ENCODE data around the gene EFNB1. TPM values are rescaled to one million over a fixed set of nuclear protein-coding genes. Genes with fewer than 3 reads are reported as not detected.

EFNB1 gene
- total RNA-seq, 2 experiments from 2014 or later = 2.9 to 3.1 TPM

- Histone ChIP-seq H3K27me3 (ENCODE audit: control insufficient read depth in 1 of 2, insufficient read depth in 2 of 2, low read length in 2 of 2) (no peaks in the 10 kb centered on the region), H3K4me3 (ENCODE audit: low read length) (no peak overlapping the region), H3K4me1 (ENCODE audit: insufficient read depth, low read length) (peaks cover 9% of the 10 kb centered on the region), H3K9me3 (ENCODE audit: control insufficient read depth in 1 of 2, insufficient read depth in 1 of 2, low read length in 2 of 2) (no peaks in the 10 kb centered on the region), H3K36me3 (ENCODE audit: insufficient read depth, low read length) (no peaks in the 10 kb centered on the region), H3K27ac (ENCODE audit: low read depth in 1 of 2, low read length in 2 of 2) (no peak overlapping the region)
- ChIA-PET CTCF (no interaction called here), POLR2A (no interaction called here)
- Mint-ChIP-seq H3K27ac (no peak overlapping the region), H3K27me3 (no peaks in the 10 kb centered on the region), H3K4me3 (no peak overlapping the region), H3K9me3 (no peaks in the 10 kb centered on the region), H3K4me1 (ENCODE audit: low read depth) (peaks cover 10% of the 10 kb centered on the region), H3K36me3 (ENCODE audit: low read depth) (peaks cover 5% of the 10 kb centered on the region)
- DNase-seq (no peak), ATAC-seq (ENCODE audit: poor library complexity) (no peak)
- no peak for TF ChIP-seq CTCF (IDR thresholded peaks at IDR 0.05)
- intact Hi-C loops (cut with DNase I, micrococcal nuclease) = loop anchor here (5.0 to 10.0 kb wide), 3 partner anchors 563 to 1310 kb away; partner anchors contain the start of gene IGBP1 (in 1 of the 2)
Observed at GRCh38 chrX:68824565-68825125, 4.2 kb upstream of the EFNB1 start.

- Mint-ChIP-seq H3K4me3 (no peak overlapping the region), H3K36me3 (ENCODE audit: low read depth) (peaks cover 5% of the 10 kb centered on the region), H3K27me3 (no peaks in the 10 kb centered on the region), H3K4me1 (ENCODE audit: low read depth) (peaks cover 13% of the 10 kb centered on the region), H3K27ac (no peak overlapping the region), H3K9me3 (no peaks in the 10 kb centered on the region)
- no peak overlapping the region for H3K4me3 ChIP-seq (ENCODE audit: low read length)
- DNase-seq (no peak), ATAC-seq (ENCODE audit: poor library complexity) (no peak)
- intact Hi-C loops (cut with DNase I, micrococcal nuclease) = loop anchor here in 1 of 2 experiments (5.0 to 10.0 kb wide), 2 partner anchors 561 to 1308 kb away; partner anchors contain the start of gene IGBP1
- H3K27me3 ChIP-seq (ENCODE audit: control insufficient read depth in 1 of 2, insufficient read depth in 2 of 2, low read length in 2 of 2) = peaks cover 0 to 2% of the 10 kb centered on the region in 2 experiments
- H3K36me3 ChIP-seq (ENCODE audit: insufficient read depth, low read length) = no peaks in the 10 kb centered on the region
- H3K27ac ChIP-seq (ENCODE audit: low read depth in 1 of 2, low read length in 2 of 2) = no peak overlapping the region
- H3K4me1 ChIP-seq (ENCODE audit: insufficient read depth, low read length) = peaks cover 26% of the 10 kb centered on the region
- no peak for TF ChIP-seq CTCF (IDR thresholded peaks at IDR 0.05)
- CTCF ChIA-PET = no interaction called here
- POLR2A ChIA-PET = no interaction called here
- H3K9me3 ChIP-seq (ENCODE audit: control insufficient read depth in 1 of 2, insufficient read depth in 1 of 2, low read length in 2 of 2) = no peaks in the 10 kb centered on the region
Observed at GRCh38 chrX:68826113-68826980, 2.5 kb upstream of the EFNB1 start.

- DNase-seq (no peak), ATAC-seq (ENCODE audit: poor library complexity) (no peak)
- no peaks in the 10 kb centered on the region for H3K9me3 ChIP-seq (ENCODE audit: control insufficient read depth in 1 of 2, insufficient read depth in 1 of 2, low read length in 2 of 2)
- peaks cover 23% of the 10 kb centered on the region for H3K4me1 Mint-ChIP-seq (ENCODE audit: low read depth)
- H3K36me3 ChIP-seq (ENCODE audit: insufficient read depth, low read length) = no peaks in the 10 kb centered on the region
- intact Hi-C loops (cut with DNase I, micrococcal nuclease) = loop anchor here in 1 of 2 experiments (1.0 to 10.0 kb wide), 4 partner anchors 395 to 1308 kb away; partner anchors contain the start of gene IGBP1
- peaks cover 5% of the 10 kb centered on the region for H3K36me3 Mint-ChIP-seq (ENCODE audit: low read depth)
- POLR2A ChIA-PET = interaction anchor here (0.6 to 2.6 kb wide), 2 partner anchors 394 to 398 kb away, joined by 3 to 14 read pairs; no protein-coding TSS in a partner anchor
- H3K9me3 Mint-ChIP-seq = no peaks in the 10 kb centered on the region
- no peak overlapping the region for H3K4me3 ChIP-seq (ENCODE audit: low read length)
- peaks cover 35% of the 10 kb centered on the region for H3K4me1 ChIP-seq (ENCODE audit: insufficient read depth, low read length)
- H3K4me3 Mint-ChIP-seq = peak overlapping the region; percentile 94
- CTCF ChIA-PET = interaction anchor here (0.6 to 1.6 kb wide), 7 partner anchors 9 to 1306 kb away, joined by 3 to 12 read pairs (median 3); partner anchors contain the start of genes IGBP1 and PJA1
- H3K27ac Mint-ChIP-seq = no peak overlapping the region
- no peaks in the 10 kb centered on the region for H3K27me3 Mint-ChIP-seq
- H3K27me3 ChIP-seq (ENCODE audit: control insufficient read depth in 1 of 2, insufficient read depth in 2 of 2, low read length in 2 of 2) = peaks cover 0 to 2% of the 10 kb centered on the region in 2 experiments
- H3K27ac ChIP-seq (ENCODE audit: low read depth in 1 of 2, low read length in 2 of 2) = no peak overlapping the region
- TF ChIP-seq CTCF (IDR thresholded peaks at IDR 0.05) = no peak
Observed at GRCh38 chrX:68827256-68827655, 1.6 kb upstream of the EFNB1 start.

Data from CD4-positive, alpha-beta T cell (primary cell).